ENCODE data around the gene TSTD1.

GRCh38 chr1:161021970-161022353 lies 16.8 kb downstream of the TSTD1 start:
- TF ChIP-seq EZH2 (IDR thresholded peaks at IDR 0.05; ENCODE audit: insufficient read depth, low read length) (no peak), CTCF (IDR thresholded peaks at IDR 0.05; ENCODE audit: insufficient read depth, low read depth, low read length) (no peak)
